HG02885 (cell line): Measurements from ENCODE around the gene ZBTB21.
A peak's percentile ranks its signal among the peaks of the same experiment; 100 is the strongest.

ENCODE experiments used
- ATAC-seq: cut with Tn5 transposase; IDR thresholded peaks from one replicate; pipeline ENCODE4 v1.9.1; 2021; ENCODE audit warnings: mild to moderate bottlenecking; ENCODE audit not compliant: unreplicated experiment, poor library complexity

ZBTB21 gene

DNA sequence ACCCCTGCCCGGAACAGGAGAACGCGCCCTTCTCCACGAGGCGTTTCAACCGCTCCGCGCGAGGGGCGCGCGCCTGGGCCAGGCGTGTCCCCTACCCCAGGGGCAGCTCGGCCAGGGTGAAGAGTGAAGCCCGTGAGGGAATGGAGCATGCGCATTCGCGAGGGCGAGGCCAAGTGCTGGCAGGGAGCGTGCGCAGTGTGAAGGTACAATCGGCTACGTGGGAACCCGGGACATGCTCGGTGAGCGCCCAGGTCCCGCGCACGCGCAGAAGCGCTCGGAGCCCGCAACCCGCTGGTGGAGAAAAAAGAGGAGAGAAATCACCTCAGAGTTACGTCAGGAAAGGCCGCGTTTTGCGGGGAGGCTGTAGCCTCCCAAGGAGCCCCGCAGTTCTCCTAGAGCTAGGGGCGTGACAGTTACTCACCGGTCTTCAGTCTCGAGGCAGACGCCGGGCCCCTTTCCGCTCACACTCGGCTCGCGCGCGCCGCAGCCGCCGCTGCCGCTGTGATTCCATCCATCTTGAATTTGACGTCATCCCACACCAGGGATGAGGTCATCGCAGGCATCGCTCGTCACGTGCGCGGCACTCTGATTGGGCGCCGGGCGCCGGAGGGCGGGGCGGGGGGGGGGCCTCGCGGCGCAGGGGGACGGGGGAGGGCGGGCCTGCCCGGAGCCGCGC is at the start of gene ZBTB21:
ZBTB21 (minus strand) TSS at position 530 of the 676 bp plus-strand sequence. CDS start 16,265 bp downstream, outside the sequence.
- ATAC-seq: peak; percentile 80

DNA sequence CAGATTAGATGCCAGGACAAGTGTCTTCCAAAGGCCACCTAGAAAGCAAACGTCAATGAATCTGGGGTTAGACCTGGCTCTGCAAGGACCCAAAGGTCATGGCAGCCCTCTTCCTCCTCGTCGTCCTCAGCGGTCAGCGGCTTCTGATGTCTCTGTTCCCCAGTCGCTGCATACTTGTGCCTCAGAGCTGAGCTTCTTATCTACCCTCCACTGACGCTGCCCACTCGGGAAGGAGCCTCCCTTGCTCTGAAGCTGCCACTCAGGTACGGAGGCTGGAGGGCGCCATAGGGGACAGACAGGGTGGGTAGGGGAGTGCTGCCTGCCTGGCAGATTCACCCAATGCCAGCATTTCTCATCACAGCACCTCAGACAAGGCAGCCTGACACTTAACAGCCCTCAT is 49.6 kb upstream of the ZBTB21 start:
- no peak for ATAC-seq

DNA sequence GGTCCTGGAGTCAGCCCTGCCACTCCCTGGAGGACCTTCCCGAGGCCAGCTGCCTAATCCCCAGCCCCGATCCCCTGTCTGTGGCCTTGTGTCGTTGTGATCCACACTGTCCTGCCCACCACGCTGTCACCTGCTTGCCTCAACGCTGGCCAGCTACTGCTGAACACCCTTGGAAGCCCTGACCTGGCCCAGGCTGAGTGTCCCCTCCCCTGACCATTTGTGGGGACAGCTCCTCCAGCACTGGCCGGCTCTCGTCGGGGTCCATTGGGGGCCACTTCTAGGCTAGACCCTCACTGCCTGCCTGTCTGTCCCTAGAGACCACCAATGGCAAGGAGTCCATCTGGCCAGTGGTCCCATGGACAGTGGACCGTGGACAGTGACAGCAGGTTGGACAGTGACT is 49.0 kb upstream of the ZBTB21 start:
- no peak for ATAC-seq

DNA sequence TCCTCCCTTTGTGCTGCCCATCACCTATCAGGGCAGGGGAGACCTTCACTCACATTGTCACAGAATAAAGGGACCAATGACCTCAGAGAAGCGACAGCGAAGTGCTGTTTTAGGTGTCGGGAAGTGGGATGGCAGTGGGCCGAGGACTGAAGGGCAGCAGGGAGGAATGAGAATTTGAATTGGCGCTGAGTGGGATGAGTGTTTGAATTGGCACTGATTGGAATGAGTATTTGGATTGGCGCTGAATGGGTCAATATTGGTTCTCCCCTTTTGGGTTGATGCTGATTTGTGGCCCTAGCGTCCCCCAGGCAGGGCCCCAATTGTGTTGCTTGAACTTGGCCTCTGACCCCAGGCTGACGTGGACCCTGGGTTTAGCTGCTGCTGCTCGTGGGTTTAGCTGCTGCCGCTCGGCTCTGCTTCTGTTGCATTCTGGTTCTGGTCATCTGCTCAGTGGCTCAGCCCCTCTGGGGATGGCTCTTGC is 48.5 kb upstream of the ZBTB21 start:
- ATAC-seq: no peak

DNA sequence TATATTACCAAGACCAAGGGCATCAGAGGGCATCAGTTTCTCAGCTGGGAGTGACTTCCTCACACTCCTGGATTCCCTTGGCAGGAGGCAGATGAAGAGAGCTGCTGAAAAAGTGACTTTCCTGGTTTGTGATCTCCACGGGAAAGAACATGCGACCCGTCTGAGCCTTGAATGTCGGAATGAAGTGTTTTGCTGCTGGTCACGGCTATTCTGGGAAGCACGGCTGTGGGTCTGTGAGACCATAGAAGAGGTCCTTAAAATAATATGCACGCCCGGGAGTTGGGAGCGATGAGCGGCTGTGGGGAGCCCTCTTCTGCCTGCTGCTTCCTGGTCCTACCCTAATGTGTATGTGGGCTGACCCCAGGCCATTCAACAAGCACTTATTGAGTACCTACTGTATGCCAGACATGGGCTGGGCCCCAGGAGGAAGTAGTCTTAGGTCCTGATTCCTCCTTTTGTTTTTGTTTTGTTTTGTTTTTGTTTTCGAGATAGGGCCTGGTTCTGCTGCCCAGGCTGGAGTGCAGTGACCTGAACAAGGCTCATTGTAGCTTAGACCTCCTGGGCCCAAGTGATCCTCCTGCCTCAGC is 47.8 kb upstream of the ZBTB21 start:
- no peak for ATAC-seq

DNA sequence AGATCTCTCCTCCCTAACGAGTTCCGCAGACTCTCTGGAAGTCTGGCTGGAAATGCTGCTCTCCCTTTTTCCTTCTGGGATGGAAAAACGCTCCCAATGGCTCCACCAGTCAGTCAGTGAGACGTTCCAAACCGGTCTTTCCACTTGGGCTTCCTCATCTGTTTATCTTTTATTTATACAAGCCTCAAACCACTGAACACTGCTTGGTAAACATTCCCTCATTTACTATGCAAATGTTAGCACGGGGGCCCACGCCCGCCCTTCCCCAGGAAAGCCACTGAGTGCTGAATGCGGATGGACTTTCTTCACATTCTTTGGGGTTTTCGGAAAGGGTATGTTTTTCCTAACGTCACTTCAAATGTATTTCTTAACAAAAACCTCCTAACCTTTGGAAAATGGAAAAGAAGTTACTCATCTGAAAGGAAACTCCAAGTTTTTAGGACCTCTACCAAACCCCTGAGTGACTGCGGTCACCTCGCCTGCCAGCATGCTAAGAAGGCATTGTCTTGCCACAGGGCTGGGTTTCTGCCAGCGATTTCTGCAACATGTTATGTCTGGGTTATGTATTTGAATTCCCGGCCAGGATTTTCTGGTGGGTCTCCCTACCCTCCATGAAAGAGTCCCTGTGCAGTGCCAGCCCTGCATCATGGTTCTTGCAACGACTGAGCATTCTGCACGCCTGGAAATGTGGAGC is 47.0 kb upstream of the ZBTB21 start:
- ATAC-seq: no peak

DNA sequence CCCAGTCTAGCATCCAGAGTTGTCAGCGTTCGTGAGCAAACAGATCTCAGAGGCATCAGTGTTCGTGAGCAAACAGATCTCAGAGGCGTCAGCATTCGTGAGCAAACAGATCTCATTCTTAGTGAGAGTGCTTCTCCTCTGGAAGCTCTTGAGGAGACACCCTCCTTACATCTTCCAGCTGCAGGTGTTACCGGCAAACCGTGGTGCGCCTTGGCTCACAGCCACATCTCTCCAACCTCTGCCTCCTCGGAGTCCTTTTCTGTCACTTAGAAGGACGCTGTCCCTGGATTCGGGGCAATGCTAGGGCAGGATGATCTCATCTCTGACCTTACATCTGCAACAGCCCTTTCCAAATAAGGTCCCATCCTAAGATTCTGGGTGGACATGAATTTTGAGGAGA is 46.3 kb upstream of the ZBTB21 start:
- ATAC-seq: no peak

DNA sequence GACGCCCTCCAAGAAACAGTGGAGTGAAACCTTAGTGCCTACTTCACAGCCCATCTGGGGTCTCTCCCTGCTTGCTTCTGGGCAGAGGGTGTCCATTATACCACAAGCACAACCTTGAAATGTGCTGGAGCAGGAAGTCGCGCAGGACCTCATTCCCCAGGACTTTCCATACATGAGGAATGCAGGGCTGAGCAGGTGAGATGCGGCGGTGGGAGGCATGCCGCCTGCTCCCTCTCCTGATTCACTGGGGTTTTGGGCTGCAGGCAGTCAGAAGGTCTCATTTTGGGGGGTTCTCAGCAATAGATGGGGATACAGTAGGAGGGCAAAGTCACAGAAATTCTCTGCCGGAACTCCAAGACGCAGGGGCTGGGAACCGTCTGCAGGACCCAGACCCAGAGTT is 45.3 kb upstream of the ZBTB21 start:
- ATAC-seq: no peak

DNA sequence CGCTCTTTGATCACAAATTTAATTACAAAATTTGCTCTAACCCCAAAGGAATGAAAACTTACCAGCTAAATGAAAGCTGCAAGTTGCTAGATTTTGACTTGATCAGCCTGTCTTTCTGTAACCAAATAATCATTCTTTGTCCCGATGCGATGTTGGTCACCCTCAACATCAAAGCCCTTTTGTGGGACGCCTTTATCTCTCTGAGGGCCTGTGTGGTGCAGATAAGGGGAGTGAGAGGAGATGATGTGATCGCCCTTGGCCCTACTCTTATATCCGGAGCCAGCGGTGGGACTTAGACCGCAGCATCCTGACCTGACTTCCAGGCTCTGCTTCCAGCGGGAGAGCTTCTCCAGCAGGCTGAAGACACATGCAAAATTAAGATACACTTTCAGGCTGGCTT is 41.6 kb upstream of the ZBTB21 start:
- ATAC-seq: no peak

DNA sequence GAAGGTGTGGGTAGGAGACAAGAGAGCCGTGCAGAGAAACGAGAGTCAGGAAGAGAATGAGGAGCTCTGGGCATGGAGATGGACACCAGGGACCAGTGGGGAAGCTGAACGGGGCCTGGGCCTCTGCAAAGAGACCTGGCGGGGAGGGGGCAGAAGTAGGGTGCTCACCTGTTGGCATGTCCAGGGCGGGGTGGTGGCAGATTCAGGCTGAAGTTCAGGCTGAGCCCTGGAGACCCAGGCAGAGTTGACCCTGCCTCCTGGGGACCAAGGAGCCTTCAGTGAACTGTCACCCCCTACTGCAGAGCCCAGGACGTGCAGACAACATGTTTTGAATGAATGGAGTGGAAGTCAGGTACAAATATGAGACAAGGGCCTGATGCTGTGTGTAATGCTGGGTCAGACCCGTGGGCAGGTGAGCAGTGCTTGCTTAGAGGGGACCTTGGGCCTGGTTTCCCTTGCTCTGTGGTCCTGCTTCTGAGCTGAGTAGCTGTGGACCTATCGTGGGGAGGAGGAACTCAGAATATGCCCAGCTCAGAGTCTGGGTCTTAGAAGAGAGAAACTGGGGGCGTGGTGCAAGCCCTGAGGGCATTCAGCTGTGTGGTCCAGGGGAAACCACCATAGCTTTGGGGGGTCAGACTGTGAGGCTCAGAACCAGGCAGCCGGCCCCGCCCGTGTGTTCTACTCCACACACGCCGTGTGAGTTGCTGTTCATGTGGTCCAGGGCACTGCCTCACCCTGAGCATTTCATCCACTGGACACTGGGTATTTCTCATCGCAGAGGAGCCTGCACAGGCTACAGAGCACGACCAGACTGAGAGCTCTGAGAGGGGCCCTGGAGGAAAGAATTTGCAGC is 39.6 kb upstream of the ZBTB21 start:
- ATAC-seq: no peak

DNA sequence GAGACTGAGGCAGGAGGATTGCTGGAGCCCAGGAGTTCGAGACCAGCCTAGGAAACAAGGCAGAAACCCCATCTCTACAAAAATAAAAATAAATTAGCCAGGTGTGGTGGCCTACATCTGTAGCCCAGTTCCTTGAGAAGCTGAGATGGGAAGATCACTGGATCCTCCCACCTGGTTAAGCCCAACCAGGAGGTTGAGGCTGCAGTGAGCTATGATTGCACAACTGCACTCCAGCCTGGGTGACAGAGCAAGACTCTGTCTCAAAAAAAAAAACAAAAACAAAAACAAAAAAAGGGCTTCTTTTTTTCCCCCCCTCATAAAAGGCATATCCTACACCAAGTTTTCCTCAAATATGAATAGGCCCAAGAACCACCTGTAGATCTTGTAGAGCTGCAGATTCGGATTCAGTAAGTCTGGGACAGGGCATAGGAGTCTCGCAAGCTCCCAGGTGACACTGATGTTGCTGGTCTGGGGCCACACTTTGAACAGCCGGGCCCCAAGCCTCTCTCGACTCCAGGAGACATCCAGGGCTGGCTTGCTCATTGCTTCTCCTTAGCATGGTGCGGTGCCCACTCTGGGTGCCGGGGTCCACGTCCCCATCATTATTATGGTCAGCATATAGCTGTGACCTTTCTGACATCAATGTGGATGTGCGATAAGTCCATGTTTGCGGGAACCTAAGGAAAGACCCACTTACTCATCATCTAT is 38.9 kb upstream of the ZBTB21 start:
- ATAC-seq: no peak

DNA sequence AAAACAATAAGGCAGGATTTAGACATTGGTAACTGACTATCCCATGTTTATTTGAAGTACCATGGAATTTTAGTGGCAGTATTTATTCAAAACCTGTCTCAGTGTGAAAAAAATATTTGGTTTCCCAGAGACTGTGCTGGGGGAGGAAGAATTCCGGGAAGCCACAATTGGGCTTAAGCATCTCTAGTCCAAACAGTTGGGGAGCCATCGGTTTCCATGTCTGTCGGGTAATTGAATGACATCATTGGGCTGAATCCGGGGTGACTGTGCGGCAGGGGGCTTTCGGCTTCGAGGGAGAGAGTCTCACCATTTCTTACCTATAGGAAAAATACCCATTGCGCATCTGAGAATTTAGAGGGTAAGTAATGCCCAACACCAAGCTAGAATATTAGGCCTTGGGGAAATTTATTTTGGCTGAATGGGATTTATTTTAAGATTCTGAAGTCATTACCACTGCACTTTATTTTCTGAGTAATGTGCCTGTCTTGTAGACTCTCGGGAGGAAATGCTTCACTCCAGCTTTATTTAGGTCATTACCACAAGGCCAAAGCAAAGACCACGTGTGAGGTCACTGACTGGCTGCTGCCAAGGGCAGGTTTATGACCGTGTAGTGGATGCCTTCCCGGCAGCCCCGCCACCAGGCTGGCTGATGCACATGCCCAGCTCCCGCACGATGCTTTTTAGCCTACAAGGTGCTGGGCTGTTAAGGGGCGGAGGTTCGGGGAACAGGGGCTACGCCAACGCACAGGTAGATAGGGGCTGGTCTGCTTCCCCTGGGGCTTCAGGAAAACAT is 37.9 kb upstream of the ZBTB21 start:
- ATAC-seq: no peak

DNA sequence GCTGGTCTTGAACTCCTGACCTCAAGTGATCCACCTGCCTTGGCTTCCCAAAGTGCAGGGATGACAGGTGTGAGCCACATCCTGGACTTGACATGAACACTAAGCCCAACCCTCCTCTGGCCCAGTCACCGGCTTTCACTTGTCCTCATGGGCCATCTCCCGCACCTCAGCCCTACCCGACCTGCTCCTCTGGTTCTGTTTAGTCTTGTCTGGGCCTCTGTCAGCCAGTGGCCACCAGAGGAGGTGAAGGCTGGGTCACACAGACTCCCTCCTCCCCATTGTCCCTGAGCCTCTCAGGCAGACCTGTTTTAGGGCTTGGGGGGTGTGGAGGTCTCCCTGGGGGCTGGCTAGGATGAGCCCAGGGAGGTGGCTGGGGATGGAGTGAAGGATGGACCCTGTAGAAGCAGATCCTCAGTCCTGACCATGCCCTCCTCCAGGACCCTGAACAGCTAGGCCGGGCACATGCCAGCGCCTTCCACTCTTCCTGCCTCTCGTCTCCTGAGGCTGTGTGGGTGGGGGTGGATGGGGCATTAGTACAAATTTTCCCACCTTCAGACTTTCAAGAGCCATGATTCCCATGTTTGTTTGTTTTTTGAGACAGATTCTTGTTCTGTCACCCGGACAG is 34.8 kb upstream of the ZBTB21 start:
- ATAC-seq: no peak

DNA sequence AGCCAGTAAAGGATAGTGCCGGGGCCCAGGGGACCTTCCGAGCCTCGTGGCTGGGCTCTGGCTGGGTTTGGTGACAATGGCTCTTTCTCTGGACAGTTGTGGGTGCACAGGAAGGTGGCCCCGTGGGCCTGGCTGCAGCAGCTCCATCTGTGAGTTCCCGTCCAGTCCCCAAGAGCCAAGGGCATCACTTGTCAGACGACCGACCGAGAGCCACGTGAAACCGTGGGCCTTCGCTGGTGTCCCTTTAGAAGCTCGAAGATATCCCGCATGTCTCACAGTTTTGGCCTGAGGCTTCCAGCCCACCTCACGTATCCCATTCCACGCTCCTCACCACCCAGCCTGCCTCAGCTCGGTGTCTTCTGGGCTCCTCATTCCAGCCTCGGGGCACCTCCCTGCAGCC is 33.8 kb upstream of the ZBTB21 start:
- no peak for ATAC-seq

DNA sequence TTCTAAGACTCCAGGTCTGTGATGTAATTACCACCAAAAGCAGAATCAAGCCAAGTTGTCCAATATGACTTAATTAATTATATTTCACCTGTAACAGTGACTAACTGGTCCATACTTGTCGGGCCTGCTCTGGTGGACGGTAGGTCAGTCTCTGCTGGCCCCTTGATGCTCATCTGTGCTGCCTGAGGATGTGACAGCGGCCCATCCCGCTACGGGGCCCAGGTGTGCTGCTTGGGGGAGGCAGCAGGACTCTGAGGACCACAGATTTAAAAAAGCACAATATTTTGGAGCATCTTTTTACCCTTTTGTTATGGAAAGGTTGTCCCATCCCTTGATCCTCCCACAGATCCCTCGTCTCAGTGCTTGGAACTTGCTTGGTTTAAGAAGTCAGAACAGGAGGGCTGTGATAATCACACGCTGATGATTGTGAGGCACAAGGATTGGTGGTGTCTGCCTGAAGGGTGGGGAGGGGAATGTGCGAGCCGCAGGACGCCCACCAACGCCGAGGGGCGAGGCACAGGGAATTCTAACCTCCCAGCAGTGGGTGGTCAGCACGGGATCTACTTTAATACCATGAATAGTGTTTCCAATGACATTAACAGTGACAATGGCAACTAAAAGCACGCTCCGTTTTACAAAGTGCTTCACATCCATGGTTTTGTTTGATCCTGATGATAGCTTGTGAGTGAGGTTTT is 33.2 kb upstream of the ZBTB21 start:
- ATAC-seq: no peak

DNA sequence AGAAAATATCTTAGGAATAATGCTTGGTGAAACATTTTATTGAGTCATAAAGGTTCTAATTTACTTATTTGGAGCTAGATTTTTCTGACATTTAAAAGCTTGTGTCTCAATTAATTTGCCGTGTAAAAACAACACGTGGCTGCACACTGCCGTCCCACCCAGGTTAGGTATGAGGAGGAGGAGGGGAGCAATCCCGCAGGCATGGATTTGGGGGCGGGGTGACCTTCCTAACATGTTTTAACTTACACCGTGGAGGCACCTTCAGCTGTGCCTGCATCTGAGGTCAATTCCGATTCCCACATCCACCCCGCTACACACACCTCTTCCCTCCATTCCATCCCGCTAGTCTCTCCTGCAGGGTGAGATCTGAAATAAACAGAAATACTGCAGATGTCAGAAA is 32.5 kb upstream of the ZBTB21 start:
- no peak for ATAC-seq

DNA sequence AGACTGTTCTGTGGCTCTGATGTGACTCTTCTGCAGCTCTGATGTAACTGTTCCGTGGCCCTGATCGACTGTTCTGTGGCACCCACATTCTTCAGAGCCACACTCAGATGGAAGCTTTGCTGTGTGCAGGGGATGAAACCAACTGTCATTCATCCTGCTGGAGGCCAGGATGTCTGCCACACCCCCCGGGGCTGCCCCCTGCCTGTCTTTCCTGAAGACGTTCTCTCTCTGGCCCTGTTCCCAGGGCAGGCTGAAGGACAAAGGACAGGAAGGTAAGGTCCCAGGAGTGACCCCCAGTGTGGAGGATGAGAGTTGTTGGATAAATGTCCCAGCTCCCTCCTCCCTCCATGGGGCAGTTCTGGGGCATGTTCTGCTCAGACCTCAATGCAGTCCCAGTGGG is 31.6 kb upstream of the ZBTB21 start:
- ATAC-seq: no peak

DNA sequence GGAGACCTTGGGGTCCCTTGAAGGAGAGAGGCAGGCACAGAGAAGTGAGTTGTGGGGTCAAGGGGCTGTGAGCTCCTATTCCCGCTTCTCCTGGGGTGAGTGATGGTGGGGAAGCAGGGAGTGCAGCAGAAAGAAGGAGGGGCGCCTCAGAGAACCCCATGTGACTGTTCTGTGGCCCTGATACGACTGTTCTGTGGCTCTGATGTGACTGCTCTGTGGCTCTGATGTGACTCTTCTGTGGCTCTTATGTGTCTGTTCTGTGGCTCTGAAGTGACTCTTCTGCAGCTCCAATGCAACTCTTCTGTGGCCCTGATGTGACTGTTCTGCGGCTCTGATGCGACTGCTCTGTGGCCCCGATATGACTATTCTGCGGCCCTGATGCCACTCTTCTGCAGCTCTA is 31.1 kb upstream of the ZBTB21 start:
- ATAC-seq: no peak
